GM23338 (cell line): ENCODE results near the gene SEPTIN8. TPM values are rescaled to one million over a fixed set of nuclear protein-coding genes. Genes with fewer than 3 reads are reported as not detected.

ENCODE experiments used
- ATAC-seq: fragments of 200-7000 bp; cut with Tn5 transposase; 3 replicates; pipeline ENCODE4 v1.9.1; 2020
- DNase-seq: peaks from one replicate; pipeline ENCODE4 v3.0.0-alpha.2; 2015; ENCODE audit warnings: low spot score
- H2AFZ ChIP-seq: fragments of 200-600 bp; sonication (generic); 2 replicates; pipeline ENCODE4 v1.8.0; 2016; ENCODE audit warnings: antibody characterized with exemption, mild to moderate bottlenecking, moderate library complexity
- H3F3A ChIP-seq: fragments of 200-600 bp; sonication (generic); replicated peaks from 2 replicates; pipeline ENCODE4 v1.8.0; 2017; ENCODE audit warnings: antibody characterized with exemption, mixed run types, low read depth
- H3K27ac ChIP-seq: fragments of 200-600 bp; sonication (generic); 2 replicates; pipeline ENCODE4 v1.6.1; 2016; ENCODE audit warnings: low read depth
- H3K27me3 ChIP-seq: fragments of 200-600 bp; sonication (generic); 2 replicates; pipeline ENCODE4 v1.8.0; 2016; ENCODE audit warnings: mild to moderate bottlenecking, mixed run types, moderate library complexity; ENCODE audit not compliant: insufficient read depth
- H3K36me3 ChIP-seq: fragments of 200-600 bp; sonication (generic); 2 replicates; pipeline ENCODE4 v1.8.0; 2016; ENCODE audit warnings: mild to moderate bottlenecking; ENCODE audit not compliant: insufficient read depth
- H3K4me1 ChIP-seq: fragments of 200-600 bp; sonication (generic); 2 replicates; pipeline ENCODE4 v1.8.0; 2016; ENCODE audit warnings: mild to moderate bottlenecking, moderate library complexity; ENCODE audit not compliant: insufficient read depth
- H3K4me2 ChIP-seq: fragments of 200-600 bp; sonication (generic); 2 replicates; pipeline ENCODE4 v1.7.1; 2017; ENCODE audit warnings: mixed run types
- H3K4me3 ChIP-seq: fragments of 200-600 bp; sonication (generic); 2 replicates; pipeline ENCODE4 v1.6.1; 2016; ENCODE audit warnings: mixed run types
- H3K79me2 ChIP-seq: fragments of 200-600 bp; sonication (generic); replicated peaks from 2 replicates; pipeline ENCODE4 v1.8.0; 2017; ENCODE audit warnings: mild to moderate bottlenecking; ENCODE audit not compliant: insufficient read depth
- H3K9me2 ChIP-seq: fragments of 200-600 bp; sonication (generic); 2 replicates; pipeline ENCODE4 v1.8.0; 2017; ENCODE audit not compliant: insufficient read depth
- H4K20me1 ChIP-seq: fragments of 200-600 bp; sonication (generic); replicated peaks from 2 replicates; pipeline ENCODE4 v1.8.0; 2017; ENCODE audit warnings: mild to moderate bottlenecking; ENCODE audit not compliant: insufficient read depth
- H3K27ac Mint-ChIP-seq: 2 replicates; pipeline ENCODE4 v1.8.0; 2020; ENCODE audit warnings: inconsistent platforms, mild to moderate bottlenecking, moderate library complexity, mixed read lengths
- H3K27me3 Mint-ChIP-seq: 3 replicates; pipeline ENCODE4 v1.8.0; 2022; ENCODE audit warnings: low read depth, mild to moderate bottlenecking, moderate library complexity, mixed read lengths, inconsistent platforms; ENCODE audit not compliant: insufficient read depth, poor library complexity
- H3K36me3 Mint-ChIP-seq: 3 replicates; pipeline ENCODE4 v1.8.0; 2021; ENCODE audit warnings: low read depth, mild to moderate bottlenecking, inconsistent platforms, moderate library complexity, mixed read lengths
- H3K4me1 Mint-ChIP-seq: 3 replicates; pipeline ENCODE4 v1.8.0; 2020; ENCODE audit warnings: mild to moderate bottlenecking, inconsistent platforms, mixed read lengths
- H3K4me3 Mint-ChIP-seq: 3 replicates; pipeline ENCODE4 v1.8.0; 2021; ENCODE audit warnings: moderate library complexity, mild to moderate bottlenecking, inconsistent platforms, mixed read lengths
- H3K9me3 Mint-ChIP-seq: 3 replicates; pipeline ENCODE4 v1.8.0; 2020; ENCODE audit warnings: moderate library complexity, mild to moderate bottlenecking, inconsistent platforms, mixed read lengths
- EZH2phosphoT487 ChIP-seq: fragments of 200-600 bp; sonication (generic); IDR thresholded peaks from one replicate; pipeline ENCODE4 v1.8.1; 2018; ENCODE audit warnings: antibody characterized with exemption; ENCODE audit not compliant: unreplicated experiment
- STAT1 ChIP-seq: IDR thresholded peaks from one replicate; pipeline ENCODE4 v1.6.1; 2016; ENCODE audit warnings: antibody characterized with exemption; ENCODE audit not compliant: unreplicated experiment
- polyA plus RNA-seq: library from polyadenylated mRNA; unstranded; fragments of >200 nt; fragmentation: Nextera tagmentation; extraction: Ambion mirVana; gene quantifications from 2 replicates; pipeline ENCODE4 v1.2.1, GENCODE V29; 2016
- total RNA-seq: library from RNA; depleted of rRNA; stranded (reverse); fragments of >200 nt; shearing (Covaris generic); gene quantifications from 2 replicates; pipeline ENCODE4 v1.2.3, GENCODE V29; 2014
- TF ChIP-seq, protein P1 (sequence below): fragments of 250-450 bp; sonication (Bioruptor Pico); IDR thresholded peaks from 2 replicates; pipeline ENCODE4 v1.5.0; 2020; ENCODE audit warnings: mild to moderate bottlenecking, moderate library complexity
- TF ChIP-seq, protein P2 (sequence below): IDR thresholded peaks from one replicate; pipeline ENCODE4 v1.6.1; 2018; ENCODE audit warnings: antibody characterized with exemption; ENCODE audit not compliant: unreplicated experiment

Gene SEPTIN8
- total and polyA plus RNA-seq, 2 experiments from 2014 or later, result 8.8 to 45.0 TPM

DNA sequence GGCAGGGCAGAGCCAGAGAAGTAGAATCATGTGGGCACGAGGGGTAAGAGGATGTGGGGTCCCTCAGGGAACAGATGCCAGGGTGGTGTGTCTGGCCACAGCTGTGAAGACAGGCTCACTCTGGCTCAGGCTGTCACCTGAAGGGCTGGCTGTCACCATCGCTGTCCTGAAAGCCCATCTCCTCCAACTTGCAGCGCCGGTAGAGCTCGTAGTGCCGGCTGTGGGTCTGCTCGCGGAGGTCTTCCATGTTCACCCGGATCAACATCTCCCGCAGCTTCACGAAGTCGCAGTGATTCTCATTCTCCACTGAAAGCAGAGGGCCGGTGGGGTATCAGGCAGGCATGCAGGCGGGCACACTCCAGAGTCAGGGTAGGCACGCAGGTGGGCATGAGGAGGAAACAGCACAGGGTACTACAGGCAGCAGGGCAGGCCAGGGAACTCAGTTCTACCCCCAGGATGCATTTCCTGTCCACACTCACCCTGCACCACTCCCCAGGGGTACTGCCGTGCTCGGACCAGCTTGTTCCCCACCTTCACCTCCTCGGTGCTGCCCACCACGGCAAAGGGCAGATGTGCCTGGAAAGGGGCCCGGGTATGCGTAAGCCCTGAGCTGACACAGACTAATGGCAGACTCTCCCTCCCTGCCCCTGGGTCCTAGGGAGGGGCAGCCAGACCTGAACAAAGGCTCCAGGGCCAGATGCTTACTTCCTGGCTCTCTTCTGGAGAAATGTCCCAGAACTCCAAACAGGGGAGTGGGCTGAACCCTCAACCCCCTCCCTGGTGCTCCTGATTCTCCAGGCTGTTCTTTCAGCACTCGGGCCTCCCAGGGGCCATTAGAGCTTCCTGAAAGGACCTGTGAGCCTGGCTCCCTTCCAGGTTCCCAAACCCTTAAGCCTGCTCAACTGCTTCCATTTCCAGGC lies 15.5 kb downstream of the SEPTIN8 start (continued):
- TF ChIP-seq, protein P1, sequence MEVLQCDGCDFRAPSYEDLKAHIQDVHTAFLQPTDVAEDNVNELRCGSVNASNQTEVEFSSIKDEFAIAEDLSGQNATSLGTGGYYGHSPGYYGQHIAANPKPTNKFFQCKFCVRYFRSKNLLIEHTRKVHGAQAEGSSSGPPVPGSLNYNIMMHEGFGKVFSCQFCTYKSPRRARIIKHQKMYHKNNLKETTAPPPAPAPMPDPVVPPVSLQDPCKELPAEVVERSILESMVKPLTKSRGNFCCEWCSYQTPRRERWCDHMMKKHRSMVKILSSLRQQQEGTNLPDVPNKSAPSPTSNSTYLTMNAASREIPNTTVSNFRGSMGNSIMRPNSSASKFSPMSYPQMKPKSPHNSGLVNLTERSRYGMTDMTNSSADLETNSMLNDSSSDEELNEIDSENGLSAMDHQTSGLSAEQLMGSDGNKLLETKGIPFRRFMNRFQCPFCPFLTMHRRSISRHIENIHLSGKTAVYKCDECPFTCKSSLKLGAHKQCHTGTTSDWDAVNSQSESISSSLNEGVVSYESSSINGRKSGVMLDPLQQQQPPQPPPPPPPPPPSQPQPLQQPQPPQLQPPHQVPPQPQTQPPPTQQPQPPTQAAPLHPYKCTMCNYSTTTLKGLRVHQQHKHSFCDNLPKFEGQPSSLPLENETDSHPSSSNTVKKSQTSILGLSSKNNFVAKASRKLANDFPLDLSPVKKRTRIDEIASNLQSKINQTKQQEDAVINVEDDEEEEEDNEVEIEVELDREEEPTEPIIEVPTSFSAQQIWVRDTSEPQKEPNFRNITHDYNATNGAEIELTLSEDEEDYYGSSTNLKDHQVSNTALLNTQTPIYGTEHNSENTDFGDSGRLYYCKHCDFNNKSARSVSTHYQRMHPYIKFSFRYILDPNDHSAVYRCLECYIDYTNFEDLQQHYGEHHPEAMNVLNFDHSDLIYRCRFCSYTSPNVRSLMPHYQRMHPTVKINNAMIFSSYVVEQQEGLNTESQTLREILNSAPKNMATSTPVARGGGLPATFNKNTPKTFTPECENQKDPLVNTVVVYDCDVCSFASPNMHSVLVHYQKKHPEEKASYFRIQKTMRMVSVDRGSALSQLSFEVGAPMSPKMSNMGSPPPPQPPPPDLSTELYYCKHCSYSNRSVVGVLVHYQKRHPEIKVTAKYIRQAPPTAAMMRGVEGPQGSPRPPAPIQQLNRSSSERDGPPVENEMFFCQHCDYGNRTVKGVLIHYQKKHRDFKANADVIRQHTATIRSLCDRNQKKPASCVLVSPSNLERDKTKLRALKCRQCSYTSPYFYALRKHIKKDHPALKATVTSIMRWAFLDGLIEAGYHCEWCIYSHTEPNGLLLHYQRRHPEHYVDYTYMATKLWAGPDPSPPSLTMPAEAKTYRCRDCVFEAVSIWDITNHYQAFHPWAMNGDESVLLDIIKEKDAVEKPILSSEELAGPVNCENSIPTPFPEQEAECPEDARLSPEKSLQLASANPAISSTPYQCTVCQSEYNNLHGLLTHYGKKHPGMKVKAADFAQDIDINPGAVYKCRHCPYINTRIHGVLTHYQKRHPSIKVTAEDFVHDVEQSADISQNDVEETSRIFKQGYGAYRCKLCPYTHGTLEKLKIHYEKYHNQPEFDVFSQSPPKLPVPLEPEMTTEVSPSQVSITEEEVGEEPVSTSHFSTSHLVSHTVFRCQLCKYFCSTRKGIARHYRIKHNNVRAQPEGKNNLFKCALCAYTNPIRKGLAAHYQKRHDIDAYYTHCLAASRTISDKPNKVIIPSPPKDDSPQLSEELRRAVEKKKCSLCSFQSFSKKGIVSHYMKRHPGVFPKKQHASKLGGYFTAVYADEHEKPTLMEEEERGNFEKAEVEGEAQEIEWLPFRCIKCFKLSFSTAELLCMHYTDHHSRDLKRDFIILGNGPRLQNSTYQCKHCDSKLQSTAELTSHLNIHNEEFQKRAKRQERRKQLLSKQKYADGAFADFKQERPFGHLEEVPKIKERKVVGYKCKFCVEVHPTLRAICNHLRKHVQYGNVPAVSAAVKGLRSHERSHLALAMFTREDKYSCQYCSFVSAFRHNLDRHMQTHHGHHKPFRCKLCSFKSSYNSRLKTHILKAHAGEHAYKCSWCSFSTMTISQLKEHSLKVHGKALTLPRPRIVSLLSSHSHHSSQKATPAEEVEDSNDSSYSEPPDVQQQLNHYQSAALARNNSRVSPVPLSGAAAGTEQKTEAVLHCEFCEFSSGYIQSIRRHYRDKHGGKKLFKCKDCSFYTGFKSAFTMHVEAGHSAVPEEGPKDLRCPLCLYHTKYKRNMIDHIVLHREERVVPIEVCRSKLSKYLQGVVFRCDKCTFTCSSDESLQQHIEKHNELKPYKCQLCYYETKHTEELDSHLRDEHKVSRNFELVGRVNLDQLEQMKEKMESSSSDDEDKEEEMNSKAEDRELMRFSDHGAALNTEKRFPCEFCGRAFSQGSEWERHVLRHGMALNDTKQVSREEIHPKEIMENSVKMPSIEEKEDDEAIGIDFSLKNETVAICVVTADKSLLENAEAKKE (CRISPR knock-in tag), result no peak

- Histone ChIP-seq H3K27ac (no peak overlapping the region), H3K9me2 (no peaks in the 10 kb centered on the region), H3K36me3 (no peaks in the 10 kb centered on the region), H2AFZ (no peak overlapping the region), H3K79me2 (no peaks in the 10 kb centered on the region), H3K4me3 (no peak overlapping the region), H3F3A (no peaks in the 10 kb centered on the region), H3K4me2 (no peak overlapping the region), H3K27me3 (no peaks in the 10 kb centered on the region), H4K20me1 (no peaks in the 10 kb centered on the region), H3K4me1 (no peaks in the 10 kb centered on the region)
- Mint-ChIP-seq H3K27ac (no peak overlapping the region), H3K27me3 (peaks cover 4% of the 10 kb centered on the region), H3K4me3 (no peak overlapping the region), H3K4me1 (peaks cover 4% of the 10 kb centered on the region; the same call in 2 of the 3 replicates), H3K36me3 (peaks cover 15% of the 10 kb centered on the region; the same call in 1 of the 3 replicates), H3K9me3 (no peaks in the 10 kb centered on the region)
- no peak for ATAC-seq
- no peak for TF ChIP-seq STAT1
- TF ChIP-seq, protein P2, sequence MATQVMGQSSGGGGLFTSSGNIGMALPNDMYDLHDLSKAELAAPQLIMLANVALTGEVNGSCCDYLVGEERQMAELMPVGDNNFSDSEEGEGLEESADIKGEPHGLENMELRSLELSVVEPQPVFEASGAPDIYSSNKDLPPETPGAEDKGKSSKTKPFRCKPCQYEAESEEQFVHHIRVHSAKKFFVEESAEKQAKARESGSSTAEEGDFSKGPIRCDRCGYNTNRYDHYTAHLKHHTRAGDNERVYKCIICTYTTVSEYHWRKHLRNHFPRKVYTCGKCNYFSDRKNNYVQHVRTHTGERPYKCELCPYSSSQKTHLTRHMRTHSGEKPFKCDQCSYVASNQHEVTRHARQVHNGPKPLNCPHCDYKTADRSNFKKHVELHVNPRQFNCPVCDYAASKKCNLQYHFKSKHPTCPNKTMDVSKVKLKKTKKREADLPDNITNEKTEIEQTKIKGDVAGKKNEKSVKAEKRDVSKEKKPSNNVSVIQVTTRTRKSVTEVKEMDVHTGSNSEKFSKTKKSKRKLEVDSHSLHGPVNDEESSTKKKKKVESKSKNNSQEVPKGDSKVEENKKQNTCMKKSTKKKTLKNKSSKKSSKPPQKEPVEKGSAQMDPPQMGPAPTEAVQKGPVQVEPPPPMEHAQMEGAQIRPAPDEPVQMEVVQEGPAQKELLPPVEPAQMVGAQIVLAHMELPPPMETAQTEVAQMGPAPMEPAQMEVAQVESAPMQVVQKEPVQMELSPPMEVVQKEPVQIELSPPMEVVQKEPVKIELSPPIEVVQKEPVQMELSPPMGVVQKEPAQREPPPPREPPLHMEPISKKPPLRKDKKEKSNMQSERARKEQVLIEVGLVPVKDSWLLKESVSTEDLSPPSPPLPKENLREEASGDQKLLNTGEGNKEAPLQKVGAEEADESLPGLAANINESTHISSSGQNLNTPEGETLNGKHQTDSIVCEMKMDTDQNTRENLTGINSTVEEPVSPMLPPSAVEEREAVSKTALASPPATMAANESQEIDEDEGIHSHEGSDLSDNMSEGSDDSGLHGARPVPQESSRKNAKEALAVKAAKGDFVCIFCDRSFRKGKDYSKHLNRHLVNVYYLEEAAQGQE, result no peak
- no peak for TF ChIP-seq EZH2phosphoT487
- no peak for DNase-seq
These were observed 16.3 kb downstream of the SEPTIN8 start for GRCh38 chr5:132760601-132761317.
